HepG2 (cell line): ENCODE results near the gene SNX3. TPM values are rescaled to one million over a fixed set of nuclear protein-coding genes. Genes with fewer than 3 reads are reported as not detected.

ENCODE experiments used
- HMGA1 ChIP-seq: sonication (generic); formaldehyde crosslinking; conservative IDR thresholded peaks from 2 replicates; pipeline ENCODE4 v1.4.0; 2020; ENCODE audit warnings: missing genetic modification reagents
- ISL2 ChIP-seq: sonication (generic); formaldehyde crosslinking; IDR thresholded peaks from 2 replicates; pipeline ENCODE4 v1.5.0; 2020; ENCODE audit warnings: missing genetic modification reagents
- KDM2A ChIP-seq: sonication (generic); formaldehyde crosslinking; IDR thresholded peaks from 2 replicates; pipeline ENCODE4 v1.4.0; 2020; ENCODE audit warnings: low read depth, missing genetic modification reagents, borderline replicate concordance
- MTF2 ChIP-seq: sonication (generic); formaldehyde crosslinking; IDR thresholded peaks from 2 replicates; pipeline ENCODE4 v1.5.0; 2020; ENCODE audit warnings: missing genetic modification reagents, borderline replicate concordance
- PRPF4 ChIP-seq: fragments of 200-400 bp; formaldehyde crosslinking; IDR thresholded peaks from 2 replicates; pipeline ENCODE4 v1.6.1; 2016; ENCODE audit warnings: low read length, low read depth; ENCODE audit not compliant: poor library complexity, severe bottlenecking
- SMAD3 ChIP-seq: sonication (generic); formaldehyde crosslinking; IDR thresholded peaks from 2 replicates; pipeline ENCODE4 v1.4.0; 2020; ENCODE audit warnings: missing genetic modification reagents
- SMC3 ChIP-seq: IDR thresholded peaks from 2 replicates; pipeline ENCODE4 v1.6.1; 2011; ENCODE audit warnings: low read length, improper control_type of control experiment
- ZFP37 ChIP-seq: sonication (generic); formaldehyde crosslinking; IDR thresholded peaks from 2 replicates; pipeline ENCODE4 v1.4.0; 2020; ENCODE audit warnings: missing genetic modification reagents, borderline replicate concordance
- ZNF263 ChIP-seq: sonication (generic); formaldehyde crosslinking; IDR thresholded peaks from 2 replicates; pipeline ENCODE4 v1.4.0; 2020; ENCODE audit warnings: missing genetic modification reagents
- ZNF292 ChIP-seq: sonication (generic); formaldehyde crosslinking; IDR thresholded peaks from 2 replicates; pipeline ENCODE4 v1.8.1; 2022; ENCODE audit warnings: mild to moderate bottlenecking, low read depth, missing genetic modification reagents, borderline replicate concordance
- ZNF3 ChIP-seq: IDR thresholded peaks from 2 replicates; pipeline ENCODE4 v1.7.0; 2017; ENCODE audit warnings: inconsistent platforms
- ZNF367 ChIP-seq: sonication (generic); formaldehyde crosslinking; IDR thresholded peaks from 2 replicates; pipeline ENCODE4 v1.4.0; 2020; ENCODE audit warnings: missing genetic modification reagents, borderline replicate concordance
- ZNF773 ChIP-seq: sonication (generic); formaldehyde crosslinking; IDR thresholded peaks from 2 replicates; pipeline ENCODE4 v1.4.0; 2020; ENCODE audit warnings: missing genetic modification reagents, borderline replicate concordance
- ZNF777 ChIP-seq: sonication (generic); formaldehyde crosslinking; IDR thresholded peaks from 2 replicates; pipeline ENCODE4 v1.4.0; 2020; ENCODE audit warnings: missing genetic modification reagents
- ZSCAN25 ChIP-seq: sonication (generic); formaldehyde crosslinking; IDR thresholded peaks from 2 replicates; pipeline ENCODE4 v1.8.0; 2022; ENCODE audit warnings: mild to moderate bottlenecking, missing genetic modification reagents
- polyA plus RNA-seq, 8 experiments: library from polyadenylated mRNA; depleted of rRNA in 3 of 8; stranded (reverse) in 7 of 8; unstranded in 1 of 8; fragments of >200 nt; fragmentation: Illumina TruSeq in 4 of 8; extraction: Trizol in 4 of 8; gene quantifications; 2 replicates each; pipeline versions ENCODE4 v1.2.1 to v1.2.3, GENCODE V29; 2011 to 2016; ENCODE audit warnings: low read depth in 4 of 8, missing spikeins in 1 of 8, mixed read lengths in 1 of 8; ENCODE audit not compliant: insufficient read depth in 1 of 8
- total RNA-seq, 5 experiments: library from RNA; depleted of rRNA; stranded (reverse); fragments of >200 nt; fragmentation: Illumina TruSeq; extraction: Trizol; gene quantifications; 2 replicates each; pipeline ENCODE4 v1.2.3, GENCODE V29; 2016; ENCODE audit warnings: low read depth in 1 of 5
- TF ChIP-seq, protein P1 (sequence below): sonication (generic); formaldehyde crosslinking; IDR thresholded peaks from 2 replicates; pipeline ENCODE4 v1.4.0; 2020; ENCODE audit warnings: missing genetic modification reagents
- TF ChIP-seq, protein P2 (sequence below): IDR thresholded peaks from 2 replicates; pipeline ENCODE4 v1.6.1; 2012; ENCODE audit warnings: inconsistent platforms
- TF ChIP-seq, protein P3 (sequence below): IDR thresholded peaks from 2 replicates; pipeline ENCODE4 v1.6.1; 2016; ENCODE audit warnings: low read depth, borderline replicate concordance
- TF ChIP-seq, protein P4 (sequence below): sonication (generic); formaldehyde crosslinking; IDR thresholded peaks from 2 replicates; pipeline ENCODE4 v1.9.0; 2021; ENCODE audit warnings: missing genetic modification reagents, mild to moderate bottlenecking, borderline replicate concordance
- TF ChIP-seq, protein P5 (sequence below): sonication (generic); formaldehyde crosslinking; IDR thresholded peaks from 2 replicates; pipeline ENCODE4 v1.8.0; 2022; ENCODE audit warnings: mild to moderate bottlenecking, missing genetic modification reagents, moderate library complexity
- TF ChIP-seq, protein P6 (sequence below): sonication (generic); formaldehyde crosslinking; IDR thresholded peaks from 2 replicates; pipeline ENCODE4 v1.5.0; 2020; ENCODE audit warnings: missing genetic modification reagents, mild to moderate bottlenecking, borderline replicate concordance
- TF ChIP-seq, protein P7 (sequence below): sonication (generic); formaldehyde crosslinking; IDR thresholded peaks from 2 replicates; pipeline ENCODE4 v1.8.0; 2022; ENCODE audit warnings: missing genetic modification reagents, mild to moderate bottlenecking, moderate library complexity, borderline replicate concordance
- TF ChIP-seq, protein P8 (sequence below): sonication (generic); formaldehyde crosslinking; IDR thresholded peaks from 2 replicates; pipeline ENCODE4 v1.8.1; 2023; ENCODE audit warnings: missing genetic modification reagents, inconsistent platforms, borderline replicate concordance

Gene SNX3
- total and polyA plus RNA-seq, 2 of the 13 experiments (the other 11 are each of a cell fraction or from before 2014, with no cell fraction given), result 84.9 to 226 TPM

DNA sequence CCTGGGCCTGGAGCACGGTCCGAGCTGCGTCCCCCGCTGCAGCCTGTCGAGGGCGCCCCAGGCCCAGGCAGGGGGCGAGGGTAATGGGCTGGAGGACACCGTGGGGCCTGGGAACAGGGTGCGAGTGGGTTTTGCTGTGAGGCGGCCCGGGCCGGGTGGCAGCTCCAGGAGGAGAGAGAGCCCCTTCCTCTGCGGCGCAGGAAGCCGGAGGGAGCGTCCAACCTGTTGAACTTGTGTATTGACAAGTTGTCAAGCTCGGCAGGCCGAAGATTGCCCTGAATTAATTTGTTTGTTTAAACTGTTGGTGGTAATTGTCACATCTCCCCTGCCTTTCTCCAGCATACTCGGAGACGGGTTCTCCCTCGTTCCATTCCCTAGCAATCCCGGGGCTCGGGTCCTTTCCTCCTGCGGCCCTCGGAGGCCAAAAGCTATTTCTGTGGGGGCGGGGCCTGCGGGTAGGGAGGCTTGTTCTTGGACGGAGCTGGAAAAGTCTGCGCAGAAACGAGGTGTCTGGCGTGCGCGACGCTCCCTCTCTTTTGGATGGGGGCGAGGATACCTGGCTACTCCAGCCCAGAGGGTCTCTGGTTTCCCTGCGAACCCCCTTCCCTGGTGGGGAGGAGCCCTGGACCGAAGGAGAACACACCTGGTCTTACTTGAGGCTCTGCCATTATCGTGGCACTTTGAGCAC, 85.1 kb downstream of the SNX3 start (continued):
- TF ChIP-seq, protein P1, sequence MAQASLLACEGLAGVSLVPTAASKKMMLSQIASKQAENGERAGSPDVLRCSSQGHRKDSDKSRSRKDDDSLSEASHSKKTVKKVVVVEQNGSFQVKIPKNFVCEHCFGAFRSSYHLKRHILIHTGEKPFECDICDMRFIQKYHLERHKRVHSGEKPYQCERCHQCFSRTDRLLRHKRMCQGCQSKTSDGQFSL (CRISPR knock-in tag), result no peak
- TF ChIP-seq, protein P2, sequence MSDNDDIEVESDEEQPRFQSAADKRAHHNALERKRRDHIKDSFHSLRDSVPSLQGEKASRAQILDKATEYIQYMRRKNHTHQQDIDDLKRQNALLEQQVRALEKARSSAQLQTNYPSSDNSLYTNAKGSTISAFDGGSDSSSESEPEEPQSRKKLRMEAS, result no peak
- 0 out of 2 replicates have a peak, but pooled peaks have one; percentile 14 for TF ChIP-seq ZNF263
- no peak for TF ChIP-seq ISL2 (CRISPR knock-in tag)
- 0 out of 2 replicates have a peak, but pooled peaks have one; percentile 36 for TF ChIP-seq MTF2 (CRISPR knock-in tag)
- TF ChIP-seq SMC3, result no peak
- TF ChIP-seq, protein P3, sequence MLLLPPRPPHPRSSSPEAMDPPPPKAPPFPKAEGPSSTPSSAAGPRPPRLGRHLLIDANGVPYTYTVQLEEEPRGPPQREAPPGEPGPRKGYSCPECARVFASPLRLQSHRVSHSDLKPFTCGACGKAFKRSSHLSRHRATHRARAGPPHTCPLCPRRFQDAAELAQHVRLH (CRISPR knock-in tag), result 0 out of 2 replicates have a peak, but pooled peaks have one; percentile 50
- peak; percentile 44; the same call in 1 of the 2 replicates for TF ChIP-seq ZNF777 (CRISPR knock-in tag)
- TF ChIP-seq PRPF4, result no peak
- no peak for TF ChIP-seq ZNF367 (CRISPR knock-in tag)
- no peak for TF ChIP-seq HMGA1 (CRISPR knock-in tag)
- TF ChIP-seq, protein P4, sequence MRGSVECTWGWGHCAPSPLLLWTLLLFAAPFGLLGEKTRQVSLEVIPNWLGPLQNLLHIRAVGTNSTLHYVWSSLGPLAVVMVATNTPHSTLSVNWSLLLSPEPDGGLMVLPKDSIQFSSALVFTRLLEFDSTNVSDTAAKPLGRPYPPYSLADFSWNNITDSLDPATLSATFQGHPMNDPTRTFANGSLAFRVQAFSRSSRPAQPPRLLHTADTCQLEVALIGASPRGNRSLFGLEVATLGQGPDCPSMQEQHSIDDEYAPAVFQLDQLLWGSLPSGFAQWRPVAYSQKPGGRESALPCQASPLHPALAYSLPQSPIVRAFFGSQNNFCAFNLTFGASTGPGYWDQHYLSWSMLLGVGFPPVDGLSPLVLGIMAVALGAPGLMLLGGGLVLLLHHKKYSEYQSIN, result no peak
- no peak for TF ChIP-seq ZFP37 (CRISPR knock-in tag)
- TF ChIP-seq, protein P5, sequence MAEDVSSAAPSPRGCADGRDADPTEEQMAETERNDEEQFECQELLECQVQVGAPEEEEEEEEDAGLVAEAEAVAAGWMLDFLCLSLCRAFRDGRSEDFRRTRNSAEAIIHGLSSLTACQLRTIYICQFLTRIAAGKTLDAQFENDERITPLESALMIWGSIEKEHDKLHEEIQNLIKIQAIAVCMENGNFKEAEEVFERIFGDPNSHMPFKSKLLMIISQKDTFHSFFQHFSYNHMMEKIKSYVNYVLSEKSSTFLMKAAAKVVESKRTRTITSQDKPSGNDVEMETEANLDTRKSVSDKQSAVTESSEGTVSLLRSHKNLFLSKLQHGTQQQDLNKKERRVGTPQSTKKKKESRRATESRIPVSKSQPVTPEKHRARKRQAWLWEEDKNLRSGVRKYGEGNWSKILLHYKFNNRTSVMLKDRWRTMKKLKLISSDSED (CRISPR knock-in tag), result no peak
- TF ChIP-seq, protein P6, sequence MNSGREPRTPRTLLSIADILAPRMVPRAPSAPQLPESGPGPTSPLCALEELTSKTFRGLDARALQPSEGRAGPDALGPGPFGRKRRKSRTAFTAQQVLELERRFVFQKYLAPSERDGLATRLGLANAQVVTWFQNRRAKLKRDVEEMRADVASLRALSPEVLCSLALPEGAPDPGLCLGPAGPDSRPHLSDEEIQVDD (CRISPR knock-in tag), result no peak
- TF ChIP-seq, protein P7, sequence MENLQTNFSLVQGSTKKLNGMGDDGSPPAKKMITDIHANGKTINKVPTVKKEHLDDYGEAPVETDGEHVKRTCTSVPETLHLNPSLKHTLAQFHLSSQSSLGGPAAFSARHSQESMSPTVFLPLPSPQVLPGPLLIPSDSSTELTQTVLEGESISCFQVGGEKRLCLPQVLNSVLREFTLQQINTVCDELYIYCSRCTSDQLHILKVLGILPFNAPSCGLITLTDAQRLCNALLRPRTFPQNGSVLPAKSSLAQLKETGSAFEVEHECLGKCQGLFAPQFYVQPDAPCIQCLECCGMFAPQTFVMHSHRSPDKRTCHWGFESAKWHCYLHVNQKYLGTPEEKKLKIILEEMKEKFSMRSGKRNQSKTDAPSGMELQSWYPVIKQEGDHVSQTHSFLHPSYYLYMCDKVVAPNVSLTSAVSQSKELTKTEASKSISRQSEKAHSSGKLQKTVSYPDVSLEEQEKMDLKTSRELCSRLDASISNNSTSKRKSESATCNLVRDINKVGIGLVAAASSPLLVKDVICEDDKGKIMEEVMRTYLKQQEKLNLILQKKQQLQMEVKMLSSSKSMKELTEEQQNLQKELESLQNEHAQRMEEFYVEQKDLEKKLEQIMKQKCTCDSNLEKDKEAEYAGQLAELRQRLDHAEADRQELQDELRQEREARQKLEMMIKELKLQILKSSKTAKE (CRISPR knock-in tag), result no peak
- TF ChIP-seq ZNF292 (CRISPR knock-in tag), result no peak
- TF ChIP-seq KDM2A (CRISPR knock-in tag), result peak; percentile 20; the same call in 1 of the 2 replicates
- no peak for TF ChIP-seq SMAD3 (CRISPR knock-in tag)
- TF ChIP-seq, protein P8, sequence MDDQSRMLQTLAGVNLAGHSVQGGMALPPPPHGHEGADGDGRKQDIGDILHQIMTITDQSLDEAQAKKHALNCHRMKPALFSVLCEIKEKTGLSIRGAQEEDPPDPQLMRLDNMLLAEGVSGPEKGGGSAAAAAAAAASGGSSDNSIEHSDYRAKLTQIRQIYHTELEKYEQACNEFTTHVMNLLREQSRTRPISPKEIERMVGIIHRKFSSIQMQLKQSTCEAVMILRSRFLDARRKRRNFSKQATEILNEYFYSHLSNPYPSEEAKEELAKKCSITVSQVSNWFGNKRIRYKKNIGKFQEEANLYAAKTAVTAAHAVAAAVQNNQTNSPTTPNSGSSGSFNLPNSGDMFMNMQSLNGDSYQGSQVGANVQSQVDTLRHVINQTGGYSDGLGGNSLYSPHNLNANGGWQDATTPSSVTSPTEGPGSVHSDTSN, result no peak
- no peak for TF ChIP-seq ZNF3 (CRISPR knock-in tag)
- no peak for TF ChIP-seq ZNF773 (CRISPR knock-in tag)
- TF ChIP-seq ZSCAN25, result no peak
